Body of pancreas (tissue), 4 donors: Measurements from ENCODE around the gene ADAM11. TPM values are rescaled to one million over a fixed set of nuclear protein-coding genes. Genes with fewer than 3 reads are reported as not detected.

Experiments used
- ATAC-seq: fragments of 150-250 bp; one replicate; pipeline ENCODE4 v1.9.1; 2016
- DNase-seq, 4 donors: peaks; one replicate each; pipeline ENCODE4 v3.0.0-alpha.2; 2019
- H3K27ac ChIP-seq, 4 donors: fragments of 200-600 bp; sonication (generic); 1 replicate in 3 of 4; 2 replicates in 1 of 4; pipeline versions ENCODE4 v1.5.1 to v1.6.1; 2016 to 2019; ENCODE audit warnings: mild to moderate bottlenecking in 1 of 4, mixed read lengths in 1 of 4, moderate library complexity in 1 of 4
- H3K27me3 ChIP-seq, 2 donors: fragments of 200-600 bp; sonication (generic); one replicate each; pipeline ENCODE4 v1.6.0; 2016; ENCODE audit warnings: mild to moderate bottlenecking in 1 of 2
- H3K36me3 ChIP-seq, 2 donors: fragments of 200-600 bp; sonication (generic); replicated peaks in 1 of 2; 2 replicates each; pipeline ENCODE4 v1.5.1; 2016; ENCODE audit warnings: low read depth in 2 of 2; ENCODE audit not compliant: insufficient read depth in 1 of 2
- H3K4me1 ChIP-seq: fragments of 200-600 bp; sonication (generic); one replicate; pipeline ENCODE4 v1.6.0; 2016
- H3K4me3 ChIP-seq, 2 donors: fragments of 200-600 bp; sonication (generic); 1 replicate in 1 of 2; 2 replicates in 1 of 2; pipeline ENCODE4 v1.5.1; 2016 to 2019
- H3K9me3 ChIP-seq, 3 donors: fragments of 200-600 bp; sonication (generic); 1 replicate in 2 of 3; 2 replicates in 1 of 3; pipeline ENCODE4 v1.5.1; 2016
- POLR2A ChIP-seq, 3 donors: fragments of 450-650 bp; IDR thresholded peaks; one replicate each; pipeline ENCODE4 v1.6.1; 2016; ENCODE audit warnings: antibody characterized with exemption in 3 of 3, mild to moderate bottlenecking in 2 of 3
- WGBS, 2 donors: methylation state at CpG; one replicate each; pipeline ENCODE4 v1.1.5; 2017; 5-methylcytosine and 5-hydroxymethylcytosine counted together
- intact Hi-C: fragments of 100-400 bp; cut with DNase I; formaldehyde crosslinking; loops from one replicate; pipeline ENCODE4 v1.15.1; 2023
- total RNA-seq, 2 donors: library from RNA; depleted of rRNA; stranded (reverse); fragments of >200 nt; gene quantifications; one replicate each; pipeline ENCODE4 v1.1.0, GENCODE V29; 2016
- TF ChIP-seq, protein P1 (sequence below), 7 experiments: fragments of 450-650 bp in 4 of 7; fragments of 200-600 bp in 3 of 7; sonication (generic) in 3 of 7; IDR thresholded peaks; one replicate each; pipeline ENCODE4 v1.5.1; 2016 to 2019; ENCODE audit warnings: antibody characterized with exemption in 7 of 7

Gene ADAM11
- total RNA-seq, 2 donors from 2014 or later, result under 0.01 TPM

DNA sequence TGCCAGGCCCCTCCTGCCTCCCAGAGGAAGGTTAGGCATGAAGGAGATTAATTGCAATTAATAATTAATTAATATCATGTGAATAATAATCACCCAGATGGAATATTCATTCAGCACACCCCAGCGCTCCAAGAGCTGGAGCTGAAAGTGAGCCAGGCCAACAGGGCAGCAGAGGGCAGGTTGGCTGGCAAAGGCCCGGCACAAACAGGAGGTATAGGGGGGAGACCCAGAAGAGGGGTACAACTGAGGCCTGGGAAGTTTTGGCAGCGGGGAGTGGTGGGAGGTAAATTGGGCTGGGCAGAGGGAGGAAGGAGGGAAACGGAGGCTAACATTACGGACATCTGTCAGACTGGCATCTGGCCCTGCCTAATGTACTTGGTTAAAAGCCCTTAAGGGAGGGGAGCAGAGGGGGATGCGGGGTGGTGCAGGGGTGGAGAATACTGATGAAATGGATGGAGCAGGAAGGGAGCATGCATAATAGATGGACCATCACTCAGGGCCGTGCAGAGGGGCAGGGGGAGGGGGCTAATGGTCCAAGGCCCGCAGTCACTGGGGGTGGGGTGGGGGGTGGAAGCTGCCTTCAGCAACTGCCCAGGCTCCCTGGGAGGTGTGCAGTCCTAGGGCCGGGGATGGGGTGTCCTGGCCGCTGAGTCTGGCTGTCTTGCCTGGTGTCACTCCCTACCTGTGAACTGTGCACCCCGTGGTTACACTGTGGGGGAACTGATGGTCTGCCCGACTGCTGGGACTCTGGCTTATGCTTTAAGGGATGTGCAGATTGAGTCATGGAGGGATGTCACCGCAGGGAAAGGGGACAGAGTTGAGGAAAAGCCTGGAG is 1.9 kb downstream of the ADAM11 start:
- Histone ChIP-seq H3K4me3 (no peak overlapping the region), H3K36me3 (no peaks in the 10 kb centered on the region), H3K9me3 (no peaks in the 10 kb centered on the region), H3K27ac (no peak overlapping the region), H3K4me1 (peaks cover 12% of the 10 kb centered on the region), H3K27me3 (peaks cover 0 to 19% of the 10 kb centered on the region in 2 donors)
- WGBS, 2 donors, result 63 to 64% methylated on average over 13 of the region's 13 CpGs
- ATAC-seq (no peak), DNase-seq (no peak)
- intact Hi-C loops, result no loop called here
- no peak for TF ChIP-seq POLR2A (IDR thresholded peaks at IDR 0.05)
- TF ChIP-seq, protein P1, sequence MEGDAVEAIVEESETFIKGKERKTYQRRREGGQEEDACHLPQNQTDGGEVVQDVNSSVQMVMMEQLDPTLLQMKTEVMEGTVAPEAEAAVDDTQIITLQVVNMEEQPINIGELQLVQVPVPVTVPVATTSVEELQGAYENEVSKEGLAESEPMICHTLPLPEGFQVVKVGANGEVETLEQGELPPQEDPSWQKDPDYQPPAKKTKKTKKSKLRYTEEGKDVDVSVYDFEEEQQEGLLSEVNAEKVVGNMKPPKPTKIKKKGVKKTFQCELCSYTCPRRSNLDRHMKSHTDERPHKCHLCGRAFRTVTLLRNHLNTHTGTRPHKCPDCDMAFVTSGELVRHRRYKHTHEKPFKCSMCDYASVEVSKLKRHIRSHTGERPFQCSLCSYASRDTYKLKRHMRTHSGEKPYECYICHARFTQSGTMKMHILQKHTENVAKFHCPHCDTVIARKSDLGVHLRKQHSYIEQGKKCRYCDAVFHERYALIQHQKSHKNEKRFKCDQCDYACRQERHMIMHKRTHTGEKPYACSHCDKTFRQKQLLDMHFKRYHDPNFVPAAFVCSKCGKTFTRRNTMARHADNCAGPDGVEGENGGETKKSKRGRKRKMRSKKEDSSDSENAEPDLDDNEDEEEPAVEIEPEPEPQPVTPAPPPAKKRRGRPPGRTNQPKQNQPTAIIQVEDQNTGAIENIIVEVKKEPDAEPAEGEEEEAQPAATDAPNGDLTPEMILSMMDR (IDR thresholded peaks at IDR 0.05), result no peak

DNA sequence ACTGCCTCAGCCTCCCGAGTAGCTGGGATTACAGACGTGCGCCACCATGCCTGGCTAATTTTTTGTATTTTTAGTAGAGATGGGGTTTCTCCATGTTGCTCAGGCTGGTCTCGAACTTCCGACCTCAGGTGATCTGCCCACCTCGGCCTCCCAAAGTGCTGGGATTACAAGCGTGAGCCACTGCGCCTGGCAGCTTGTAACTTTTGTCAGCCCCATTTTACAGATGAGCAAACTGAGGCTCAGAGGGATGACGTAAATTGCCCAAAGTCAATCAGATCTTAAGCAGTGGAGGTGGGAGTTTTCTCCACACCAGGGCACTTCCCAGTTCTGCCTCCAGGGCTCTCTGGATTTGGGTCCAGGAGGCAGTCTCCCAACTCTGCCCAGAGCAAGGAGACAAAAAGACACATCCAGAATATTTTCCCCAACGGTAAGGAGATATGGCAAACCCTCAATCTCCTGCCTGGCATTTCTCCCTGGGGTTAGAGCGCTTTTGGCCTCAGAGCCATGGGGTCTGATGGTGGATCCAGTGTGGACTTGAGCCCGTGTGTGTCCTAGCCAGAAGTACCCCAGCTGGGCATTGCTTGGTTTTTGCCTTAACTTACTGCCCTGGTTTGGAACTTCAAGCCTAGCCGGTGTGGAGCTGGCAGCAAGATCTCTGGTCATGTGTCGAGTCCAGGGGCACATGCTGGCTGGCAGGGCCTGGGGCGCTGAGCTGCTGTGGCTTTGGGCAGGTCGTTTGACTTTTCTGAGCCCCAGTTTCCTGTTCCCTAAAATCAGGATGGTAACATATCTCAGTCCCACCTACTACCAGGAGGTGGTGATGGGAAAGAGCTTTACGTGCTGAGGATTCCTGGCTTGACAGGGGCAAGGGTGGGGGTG is 3.4 kb downstream of the ADAM11 start:
- H3K27me3 ChIP-seq, result peaks cover 0 to 19% of the 10 kb centered on the region in 2 donors
- no peak for DNase-seq
- WGBS, 2 donors, result 55 to 58% methylated on average over 15 to 17 of the region's 17 CpGs

GRCh38 chr17:44763170-44763569 is 4.4 kb downstream of the ADAM11 start:
- no peaks in the 10 kb centered on the region for H3K9me3 ChIP-seq
- H3K27ac ChIP-seq, result no peak overlapping the region
- no peak for DNase-seq
- TF ChIP-seq, protein P1 (IDR thresholded peaks at IDR 0.05), result no peak
- no peak for TF ChIP-seq POLR2A (IDR thresholded peaks at IDR 0.05)
- no peaks in the 10 kb centered on the region for H3K36me3 ChIP-seq
- H3K27me3 ChIP-seq, result peaks cover 0 to 19% of the 10 kb centered on the region in 2 donors
- 70 to 77% methylated on average over 3 to 5 of the region's 5 CpGs for WGBS, 2 donors
- ATAC-seq, result no peak
- no peak overlapping the region for H3K4me3 ChIP-seq
- intact Hi-C loops, result no loop called here
- H3K4me1 ChIP-seq, result peaks cover 12% of the 10 kb centered on the region

More for the DNA sequence above, 3.4 kb downstream of the ADAM11 start:
- Histone ChIP-seq H3K4me1 (peaks cover 12% of the 10 kb centered on the region), H3K27ac (no peak overlapping the region), H3K36me3 (no peaks in the 10 kb centered on the region), H3K9me3 (no peaks in the 10 kb centered on the region), H3K4me3 (no peak overlapping the region)
- no peak for ATAC-seq
- TF ChIP-seq POLR2A (IDR thresholded peaks at IDR 0.05), result no peak
- TF ChIP-seq, protein P1 (IDR thresholded peaks at IDR 0.05), result no peak
- intact Hi-C loops, result no loop called here

- Histone ChIP-seq H3K9me3 (no peaks in the 10 kb centered on the region), H3K4me3 (no peak overlapping the region), H3K27me3 (no peaks in the 10 kb centered on the region), H3K4me1 (no peaks in the 10 kb centered on the region), H3K27ac (no peak overlapping the region), H3K36me3 (no peaks in the 10 kb centered on the region)
- TF ChIP-seq, protein P1 (IDR thresholded peaks at IDR 0.05), result no peak
- TF ChIP-seq POLR2A (IDR thresholded peaks at IDR 0.05), result no peak
- intact Hi-C loops, result no loop called here
- DNase-seq (no peak), ATAC-seq (no peak)
- 46 to 60% methylated on average over 11 of the region's 11 CpGs for WGBS, 2 donors
Observed at GRCh38 chr17:44765965-44766364, 7.2 kb downstream of the ADAM11 start.
